GM19239 (cell line): ENCODE data around the gene TXNDC17.
"Not testable (repeated sequence)": the region's sequence is repeated elsewhere in the genome, so short reads cannot be mapped to it uniquely, and the experiment has no call there.

Experiments
- DNase-seq: peaks from one replicate; pipeline ENCODE4 v3.0.0; 2011; ENCODE audit warnings: low spot score; ENCODE audit not compliant: insufficient read length
- FAIRE-seq: peaks from 2 replicates; lab custom pipeline; 2011; peaks lifted over from hg19 to GRCh38; lab: Jason Lieb, UNC

The TXNDC17 gene

GRCh38 chr17:6640536-6641246, at the start of gene TXNDC17, which contains the start of gene KIAA0753:
Gene TXNDC17 (plus strand): TSS chr17:6641060. CDS start chr17:6641083, 23 bp downstream.
Gene KIAA0753 (minus strand): TSS chr17:6640711. CDS start chr17:6635103, 5,608 bp downstream.
- peak; percentile 98 for FAIRE-seq
- peak; percentile 60 for DNase-seq

- no peak for FAIRE-seq
- DNase-seq, result no peak
Measured at GRCh38 chr17:6591599-6592158, 49.2 kb upstream of the TXNDC17 start.

GRCh38 chr17:6592173-6592572, 48.7 kb upstream of the TXNDC17 start:
- DNase-seq (no peak), FAIRE-seq (no peak)

- FAIRE-seq, DNase-seq: not testable (repeated sequence)
Measured at GRCh38 chr17:6593371-6593770, 47.5 kb upstream of the TXNDC17 start.

GRCh38 chr17:6596081-6596480, 44.8 kb upstream of the TXNDC17 start:
- FAIRE-seq (peak; percentile 18), DNase-seq (no peak)

- DNase-seq (no peak), FAIRE-seq (no peak)
Measured at GRCh38 chr17:6596511-6596910, 44.3 kb upstream of the TXNDC17 start.

GRCh38 chr17:6596941-6597340, 43.9 kb upstream of the TXNDC17 start:
- DNase-seq, result no peak
- FAIRE-seq, result no peak

GRCh38 chr17:6597727-6598126, 43.1 kb upstream of the TXNDC17 start:
- FAIRE-seq (no peak), DNase-seq (no peak)

GRCh38 chr17:6599364-6599763, 41.5 kb upstream of the TXNDC17 start:
- FAIRE-seq, result no peak

GRCh38 chr17:6602141-6602540, 38.7 kb upstream of the TXNDC17 start:
- DNase-seq (no peak), FAIRE-seq (no peak)

More at GRCh38 chr17:6599364-6599763, 41.5 kb upstream of the TXNDC17 start:
- no peak for DNase-seq

GRCh38 chr17:6603744-6604325, 37.0 kb upstream of the TXNDC17 start:
- no peak for FAIRE-seq
- no peak for DNase-seq

- no peak for FAIRE-seq
- DNase-seq, result no peak
Measured at GRCh38 chr17:6605142-6605541, 35.7 kb upstream of the TXNDC17 start.

- FAIRE-seq (no peak), DNase-seq (no peak)
Measured at GRCh38 chr17:6608321-6608720, 32.5 kb upstream of the TXNDC17 start.

- DNase-seq, result no peak
- FAIRE-seq, result no peak
Measured at GRCh38 chr17:6610011-6610410, 30.8 kb upstream of the TXNDC17 start.

- DNase-seq, result no peak
- no peak for FAIRE-seq
Measured at GRCh38 chr17:6611231-6611630, 29.6 kb upstream of the TXNDC17 start.

GRCh38 chr17:6623941-6624340, 16.9 kb upstream of the TXNDC17 start:
- FAIRE-seq (no peak), DNase-seq (no peak)

- no peak for DNase-seq
- FAIRE-seq, result no peak
Measured at GRCh38 chr17:6626616-6627015, 14.2 kb upstream of the TXNDC17 start.

GRCh38 chr17:6627019-6627418, 13.8 kb upstream of the TXNDC17 start:
- DNase-seq, result no peak
- FAIRE-seq, result no peak

GRCh38 chr17:6630390-6630789, 10.5 kb upstream of the TXNDC17 start:
- FAIRE-seq (no peak), DNase-seq (no peak)

- FAIRE-seq (no peak), DNase-seq (no peak)
Measured at GRCh38 chr17:6632530-6632929, 8.3 kb upstream of the TXNDC17 start.

- DNase-seq, result no peak
- FAIRE-seq, result no peak
Measured at GRCh38 chr17:6633263-6633662, 7.6 kb upstream of the TXNDC17 start.
